IMR-90 (cell line): ENCODE results near the gene CDH15.

Experiments
- BHLHE40 ChIP-seq: fragments of 150-350 bp; IDR thresholded peaks from 2 replicates; pipeline ENCODE4 v1.6.1; 2016; ENCODE audit warnings: mild to moderate bottlenecking, low read depth, low read length
- CEBPB ChIP-seq: IDR thresholded peaks from 2 replicates; pipeline ENCODE4 v1.6.1; 2012; ENCODE audit warnings: low read depth, low read length, improper control_type of control experiment
- CHD1 ChIP-seq: IDR thresholded peaks from 2 replicates; pipeline ENCODE4 v1.6.1; 2012; ENCODE audit warnings: low read depth, low read length, improper control_type of control experiment
- CTCF ChIP-seq: conservative IDR thresholded peaks from 2 replicates; pipeline ENCODE4 v1.5.1; 2012; ENCODE audit warnings: mild to moderate bottlenecking, low read depth, low read length, improper control_type of control experiment
- FOS ChIP-seq: fragments of 150-350 bp; IDR thresholded peaks from 2 replicates; pipeline ENCODE4 v1.6.1; 2016; ENCODE audit warnings: low read depth, low read length
- MAFK ChIP-seq: IDR thresholded peaks from 2 replicates; pipeline ENCODE4 v1.6.1; 2012; ENCODE audit warnings: low read depth, low read length, improper control_type of control experiment
- MAZ ChIP-seq: IDR thresholded peaks from 2 replicates; pipeline ENCODE4 v1.6.1; 2012; ENCODE audit warnings: low read depth, mild to moderate bottlenecking, low read length, improper control_type of control experiment, moderate library complexity, borderline replicate concordance
- POLR2A ChIP-seq: IDR thresholded peaks from 2 replicates; pipeline ENCODE4 v1.6.1; 2012; ENCODE audit warnings: mild to moderate bottlenecking, low read depth, low read length
- RAD21 ChIP-seq: IDR thresholded peaks from 2 replicates; pipeline ENCODE4 v1.6.1; 2012; ENCODE audit warnings: low read length, improper control_type of control experiment
- RFX5 ChIP-seq: IDR thresholded peaks from 2 replicates; pipeline ENCODE4 v1.8.0; 2012; ENCODE audit warnings: low read depth, mild to moderate bottlenecking, low read length, moderate library complexity
- SMC3 ChIP-seq: fragments of 150-350 bp; IDR thresholded peaks from 2 replicates; pipeline ENCODE4 v1.6.1; 2016; ENCODE audit warnings: low read depth, mild to moderate bottlenecking, antibody characterized with exemption, low read length, moderate library complexity
- USF2 ChIP-seq: fragments of 150-350 bp; IDR thresholded peaks from 2 replicates; pipeline ENCODE4 v1.6.1; 2017; ENCODE audit warnings: mild to moderate bottlenecking, antibody characterized with exemption, low read length, low read depth

- no peak for TF ChIP-seq CTCF
- no peak for TF ChIP-seq RFX5
- no peak for TF ChIP-seq POLR2A
- TF ChIP-seq USF2, result no peak
- TF ChIP-seq CEBPB, result no peak
- TF ChIP-seq RAD21, result no peak
- TF ChIP-seq MAZ, result no peak
- no peak for TF ChIP-seq MAFK
- no peak for TF ChIP-seq SMC3
- no peak for TF ChIP-seq BHLHE40
- no peak for TF ChIP-seq CHD1
- TF ChIP-seq FOS, result no peak
These were observed 967 bp upstream of the CDH15 start for GRCh38 chr16:89170346-89171215.
